Transverse colon (tissue), 4 donors: ENCODE results near the gene TBC1D16. TPM values are rescaled to one million over a fixed set of nuclear protein-coding genes. Genes with fewer than 3 reads are reported as not detected.
"Not testable (repeated sequence)": the region's sequence is repeated elsewhere in the genome, so short reads cannot be mapped to it uniquely, and the experiment has no call there.

Experiments
- DNase-seq: peaks from one replicate; pipeline ENCODE4 v3.0.0-alpha.2; 2019
- H3K27ac ChIP-seq, 4 donors: fragments of 200-600 bp; sonication (generic); 2 replicates each; pipeline ENCODE4 v1.5.1; 2016 to 2018; ENCODE audit warnings: inconsistent platforms in 4 of 4
- H3K27me3 ChIP-seq: fragments of 200-600 bp; sonication (generic); 2 replicates; pipeline ENCODE4 v1.5.1; 2017; ENCODE audit warnings: inconsistent platforms
- H3K36me3 ChIP-seq, 4 donors: fragments of 200-600 bp; sonication (generic); 2 replicates each; pipeline ENCODE4 v1.5.1; 2017 to 2019; ENCODE audit warnings: inconsistent platforms in 4 of 4
- H3K4me1 ChIP-seq, 4 donors: fragments of 200-600 bp; sonication (generic); 2 replicates each; pipeline ENCODE4 v1.5.1; 2017 to 2020; ENCODE audit warnings: inconsistent platforms in 4 of 4
- H3K4me3 ChIP-seq, 4 donors: fragments of 200-600 bp; sonication (generic); 1 replicate in 1 of 4; 2 replicates in 3 of 4; pipeline versions ENCODE4 v1.5.1 to v1.6.1; 2017 to 2019; ENCODE audit warnings: inconsistent platforms in 4 of 4
- H3K9me3 ChIP-seq, 2 donors: fragments of 200-600 bp; sonication (generic); 2 replicates each; pipeline ENCODE4 v1.5.1; 2017 to 2019; ENCODE audit warnings: inconsistent platforms in 2 of 2
- EP300 ChIP-seq: sonication (generic); formaldehyde crosslinking; IDR thresholded peaks from one replicate; pipeline ENCODE4 v1.6.1; 2017; ENCODE audit warnings: antibody characterized with exemption, low read depth
- POLR2A ChIP-seq: fragments of 450-650 bp; IDR thresholded peaks from one replicate; pipeline ENCODE4 v1.6.1; 2016; ENCODE audit warnings: antibody characterized with exemption, mild to moderate bottlenecking, moderate library complexity
- POLR2AphosphoS5 ChIP-seq, 3 donors: sonication (generic); formaldehyde crosslinking; IDR thresholded peaks; one replicate each; pipeline ENCODE4 v1.6.1; 2016; ENCODE audit warnings: antibody characterized with exemption in 3 of 3
- WGBS, 2 donors: methylation state at CpG; one replicate each; pipeline ENCODE4 v1.1.5; 2018; ENCODE audit warnings: low coverage in 1 of 2; 5-methylcytosine and 5-hydroxymethylcytosine counted together
- in situ Hi-C, 4 donors: fragments of 200-750 bp; cut with MboI; loops; one replicate each; pipeline versions ENCODE4 v1.15.0 to v1.15.1; 2017; ENCODE audit warnings: low sequenced_read_pairs in 3 of 4, low pct_ligation_motif_present in 1 of 4, low pct_unique_long_range_greater_than_20kb in 1 of 4
- intact Hi-C: fragments of 100-400 bp; cut with DNase I; formaldehyde crosslinking; loops from one replicate; pipeline ENCODE4 v1.15.1; 2023; ENCODE audit warnings: low total_unique reads
- total RNA-seq, 4 donors: library from RNA; depleted of rRNA; stranded (reverse); fragments of >200 nt; gene quantifications; one replicate each; pipeline ENCODE4 v1.1.0, GENCODE V29; 2016
- TF ChIP-seq, protein P1 (sequence below), 5 experiments: fragments of 200-600 bp in 3 of 5; fragments of 450-650 bp in 2 of 5; sonication (generic) in 3 of 5; IDR thresholded peaks; 1 replicate in 2 of 5; 2 replicates in 3 of 5; pipeline ENCODE4 v1.5.1; 2016 to 2017; ENCODE audit warnings: antibody characterized with exemption in 5 of 5, inconsistent platforms in 3 of 5, mild to moderate bottlenecking in 2 of 5, moderate library complexity in 1 of 5

Gene TBC1D16
- total RNA-seq, 4 donors from 2014 or later, result 12.3 to 22.4 (median 18.1) TPM

DNA sequence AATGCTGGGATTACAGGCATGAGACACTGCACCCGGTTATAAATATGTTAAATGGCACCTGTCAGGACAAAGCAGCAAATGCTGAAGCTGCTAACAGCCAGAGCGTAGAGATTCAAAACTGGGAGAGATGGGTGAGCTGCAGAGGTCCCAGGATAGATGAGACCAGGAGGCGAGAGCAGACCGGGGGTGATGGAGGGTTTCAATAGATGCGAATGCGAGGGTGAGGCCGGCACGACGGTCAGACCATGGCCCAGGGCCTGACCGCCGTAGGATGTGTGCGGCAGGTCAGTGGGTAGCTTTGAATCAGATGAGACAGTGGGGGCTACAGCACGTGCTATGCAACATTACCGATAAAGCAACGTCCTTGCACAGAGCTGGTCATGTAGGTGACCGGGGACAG lies 15.0 kb upstream of the TBC1D16 start:
- TF ChIP-seq, protein P1, sequence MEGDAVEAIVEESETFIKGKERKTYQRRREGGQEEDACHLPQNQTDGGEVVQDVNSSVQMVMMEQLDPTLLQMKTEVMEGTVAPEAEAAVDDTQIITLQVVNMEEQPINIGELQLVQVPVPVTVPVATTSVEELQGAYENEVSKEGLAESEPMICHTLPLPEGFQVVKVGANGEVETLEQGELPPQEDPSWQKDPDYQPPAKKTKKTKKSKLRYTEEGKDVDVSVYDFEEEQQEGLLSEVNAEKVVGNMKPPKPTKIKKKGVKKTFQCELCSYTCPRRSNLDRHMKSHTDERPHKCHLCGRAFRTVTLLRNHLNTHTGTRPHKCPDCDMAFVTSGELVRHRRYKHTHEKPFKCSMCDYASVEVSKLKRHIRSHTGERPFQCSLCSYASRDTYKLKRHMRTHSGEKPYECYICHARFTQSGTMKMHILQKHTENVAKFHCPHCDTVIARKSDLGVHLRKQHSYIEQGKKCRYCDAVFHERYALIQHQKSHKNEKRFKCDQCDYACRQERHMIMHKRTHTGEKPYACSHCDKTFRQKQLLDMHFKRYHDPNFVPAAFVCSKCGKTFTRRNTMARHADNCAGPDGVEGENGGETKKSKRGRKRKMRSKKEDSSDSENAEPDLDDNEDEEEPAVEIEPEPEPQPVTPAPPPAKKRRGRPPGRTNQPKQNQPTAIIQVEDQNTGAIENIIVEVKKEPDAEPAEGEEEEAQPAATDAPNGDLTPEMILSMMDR (IDR thresholded peaks at IDR 0.05), result no peak
- TF ChIP-seq EP300, result no peak
- no peak for TF ChIP-seq POLR2AphosphoS5 (IDR thresholded peaks at IDR 0.05)
- no peak for TF ChIP-seq POLR2A
- in situ Hi-C loops, result no loop called here
- Histone ChIP-seq H3K9me3 (no peaks in the 10 kb centered on the region), H3K36me3 (no peaks in the 10 kb centered on the region), H3K27me3 (no peaks in the 10 kb centered on the region), H3K27ac (no peak overlapping the region), H3K4me3 (no peak overlapping the region), H3K4me1 (peaks cover 5 to 24% (median 11%) of the 10 kb centered on the region in 4 donors)
- WGBS, 2 donors, result 95 to 100% methylated on average over 2 to 16 of the region's 16 CpGs
- intact Hi-C loops, result no loop called here
- DNase-seq, result no peak

DNA sequence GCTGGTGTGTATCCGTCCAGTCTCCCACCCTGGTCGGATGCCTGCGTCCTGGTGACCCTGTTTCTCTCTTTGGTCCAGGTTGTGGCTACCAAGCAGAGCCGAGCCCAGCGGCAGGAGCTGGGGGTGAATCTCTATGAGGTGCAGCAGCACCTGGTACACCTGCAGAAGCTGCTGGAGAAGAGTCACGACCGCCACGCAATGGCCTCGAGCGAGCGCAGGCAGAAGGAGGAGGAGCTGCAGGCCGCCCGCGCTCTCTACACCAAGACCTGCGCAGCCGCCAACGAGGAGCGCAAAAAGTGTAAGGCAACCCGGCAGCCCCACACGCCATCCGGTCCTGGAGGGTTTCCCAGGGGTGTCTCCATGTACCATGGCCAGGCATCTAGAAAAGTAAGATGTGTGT lies 14.3 kb upstream of the TBC1D16 start:
- no peak for DNase-seq
- Histone ChIP-seq H3K4me1 (peaks cover 5 to 21% (median 13%) of the 10 kb centered on the region in 4 donors), H3K27me3 (no peaks in the 10 kb centered on the region), H3K9me3 (no peaks in the 10 kb centered on the region), H3K36me3 (no peaks in the 10 kb centered on the region), H3K4me3 (no peak overlapping the region), H3K27ac (no peak overlapping the region)
- intact Hi-C loops (no loop called here), in situ Hi-C loops (no loop called here)
- TF ChIP-seq, protein P1 (IDR thresholded peaks at IDR 0.05), result no peak
- TF ChIP-seq POLR2A (no peak), POLR2AphosphoS5 (IDR thresholded peaks at IDR 0.05) (no peak), EP300 (no peak)
- 94 to 100% methylated on average over 5 to 21 of the region's 21 CpGs for WGBS, 2 donors

DNA sequence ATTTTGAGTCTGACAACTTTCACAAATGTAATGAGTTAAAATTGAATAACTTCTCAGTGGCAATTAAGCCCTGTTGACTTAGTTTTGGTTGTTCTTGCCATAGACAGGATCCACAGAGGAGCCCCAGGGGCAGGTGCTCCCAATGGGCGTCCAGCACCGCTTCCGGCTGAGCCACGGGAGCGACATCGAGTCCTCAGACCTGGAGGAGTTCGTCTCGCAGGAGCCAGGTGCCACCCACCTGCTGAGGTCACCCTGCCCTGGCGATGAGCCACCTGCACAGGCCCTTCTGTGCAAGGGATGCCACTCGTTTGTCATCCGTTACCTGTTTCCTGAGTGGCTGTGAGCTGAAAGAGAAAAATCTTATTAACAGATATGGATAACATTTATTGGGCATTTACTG lies 11.5 kb upstream of the TBC1D16 start:
- intact Hi-C loops, result no loop called here
- no peaks in the 10 kb centered on the region for H3K36me3 ChIP-seq
- 83% methylated on average over 11 of the region's 11 CpGs; no CpG with 5 or more reads in 1 of the 2 donors for WGBS, 2 donors
- in situ Hi-C loops, result no loop called here
- TF ChIP-seq, protein P1 (IDR thresholded peaks at IDR 0.05), result no peak
- TF ChIP-seq POLR2AphosphoS5 (IDR thresholded peaks at IDR 0.05) (no peak), POLR2A (no peak), EP300 (no peak)
- no peak for DNase-seq
- peaks cover 0 to 5% (median 0%) of the 10 kb centered on the region in 4 donors for H3K4me1 ChIP-seq
- H3K27ac ChIP-seq, result no peak overlapping the region
- H3K27me3 ChIP-seq, result no peaks in the 10 kb centered on the region
- no peak overlapping the region for H3K4me3 ChIP-seq
- H3K9me3 ChIP-seq, result no peaks in the 10 kb centered on the region

DNA sequence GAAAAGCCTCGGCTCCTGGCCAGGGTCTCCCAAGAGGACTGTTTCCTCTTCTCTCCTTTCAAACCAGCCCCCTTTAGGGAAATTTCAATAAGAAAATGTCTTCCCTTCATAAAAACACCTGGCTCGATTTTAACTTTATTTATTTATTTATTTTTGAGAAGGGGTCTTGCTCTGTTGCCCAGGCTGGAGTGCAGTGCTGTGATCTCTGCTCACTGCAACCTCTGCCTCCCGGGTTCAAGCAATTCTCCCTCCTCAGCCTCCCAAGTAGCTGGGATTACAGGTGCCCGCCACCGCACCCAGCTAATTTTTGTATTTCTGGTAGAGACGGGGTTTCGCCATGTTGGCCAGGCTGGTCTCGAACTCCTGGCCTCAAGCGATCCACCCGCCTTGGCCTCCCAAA lies 11.0 kb upstream of the TBC1D16 start:
- 82 to 91% methylated on average over 3 to 10 of the region's 10 CpGs for WGBS, 2 donors
- H3K36me3 ChIP-seq, result not testable (repeated sequence)

DNA sequence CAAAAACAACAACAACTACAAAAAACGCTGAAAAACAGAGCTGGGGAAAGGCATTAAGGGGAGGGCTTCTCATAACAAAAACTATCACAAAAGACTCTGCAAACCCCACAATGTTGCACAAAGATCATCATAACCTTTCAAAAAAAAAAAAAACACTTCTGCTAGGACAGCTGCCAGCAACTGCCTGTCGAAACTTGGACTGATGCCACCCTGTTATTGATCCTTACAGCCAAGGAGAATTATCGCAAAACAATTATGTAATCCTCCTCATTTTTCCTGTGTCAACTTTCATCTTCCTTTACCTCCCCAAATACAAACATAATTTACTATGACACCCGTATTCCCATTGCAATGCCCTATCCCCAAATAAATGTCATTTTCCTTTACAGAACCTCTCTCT lies 10.0 kb upstream of the TBC1D16 start:
- Histone ChIP-seq H3K4me3 (no peak overlapping the region), H3K27me3 (no peaks in the 10 kb centered on the region), H3K36me3 (no peaks in the 10 kb centered on the region), H3K4me1 (peaks cover 0 to 5% (median 0%) of the 10 kb centered on the region in 4 donors), H3K9me3 (no peaks in the 10 kb centered on the region), H3K27ac (no peak overlapping the region)
- 25 to 42% methylated on average over 3 to 4 of the region's 4 CpGs for WGBS, 2 donors
- TF ChIP-seq EP300 (no peak), POLR2AphosphoS5 (IDR thresholded peaks at IDR 0.05) (no peak), POLR2A (no peak)
- TF ChIP-seq, protein P1 (IDR thresholded peaks at IDR 0.05), result no peak
- intact Hi-C loops, result no loop called here
- no peak for DNase-seq
- in situ Hi-C loops, result no loop called here

More for the DNA sequence above, 11.0 kb upstream of the TBC1D16 start:
- H3K27me3 ChIP-seq, in situ Hi-C loops, intact Hi-C loops, H3K4me1 ChIP-seq, DNase-seq, H3K9me3 ChIP-seq, H3K27ac ChIP-seq, H3K4me3 ChIP-seq: not testable (repeated sequence)
